Mammary epithelial cell (primary cell): ENCODE results near the gene KIF1B.

Source experiments
- EZH2 ChIP-seq: IDR thresholded peaks from 2 replicates; pipeline ENCODE4 v1.6.1; 2012; ENCODE audit warnings: low read length, inconsistent platforms, borderline replicate concordance
- TF ChIP-seq, protein P1 (sequence below), 2 donors: IDR thresholded peaks in 1 of 2; conservative IDR thresholded peaks in 1 of 2; 2 replicates each; pipeline ENCODE4 v1.5.1; 2011 to 2012; ENCODE audit warnings: inconsistent platforms in 2 of 2, low read length in 2 of 2, mild to moderate bottlenecking in 2 of 2, control low read depth in 1 of 2, low read depth in 1 of 2; ENCODE audit not compliant: insufficient read depth in 1 of 2; ENCODE audit errors: extremely low read depth in 1 of 2

DNA sequence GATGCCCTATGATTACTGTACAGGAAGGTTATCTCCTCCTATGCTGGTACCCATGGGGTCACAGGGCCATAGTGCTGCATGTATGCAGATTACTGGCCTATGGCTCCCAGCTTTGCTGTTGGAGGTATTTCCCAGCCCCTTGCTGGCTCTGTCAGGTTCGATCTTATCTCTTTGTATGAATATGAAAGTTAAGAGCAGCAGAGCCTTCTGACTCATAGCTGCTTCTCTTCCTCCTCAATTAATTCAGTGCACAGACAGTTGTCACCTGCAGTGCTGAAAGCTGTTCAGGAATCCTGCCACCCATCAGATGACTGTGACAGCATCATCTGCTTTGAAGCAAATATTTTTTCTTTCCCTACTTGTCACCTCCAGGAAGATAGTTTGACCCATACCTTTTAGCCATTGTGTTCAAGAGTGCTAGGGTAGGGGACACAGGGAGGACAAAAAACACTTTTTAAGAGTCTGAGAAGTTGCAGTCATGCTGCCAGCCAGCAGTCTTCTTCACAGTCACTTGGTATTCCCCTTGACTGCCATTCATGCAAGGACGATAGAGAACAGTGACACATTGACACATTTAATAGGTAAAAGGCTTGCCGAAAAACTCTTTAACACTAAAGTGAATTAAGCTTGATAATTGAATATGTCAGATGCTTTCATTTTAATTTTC is 73.1 kb downstream of the KIF1B start:
- TF ChIP-seq, protein P1, sequence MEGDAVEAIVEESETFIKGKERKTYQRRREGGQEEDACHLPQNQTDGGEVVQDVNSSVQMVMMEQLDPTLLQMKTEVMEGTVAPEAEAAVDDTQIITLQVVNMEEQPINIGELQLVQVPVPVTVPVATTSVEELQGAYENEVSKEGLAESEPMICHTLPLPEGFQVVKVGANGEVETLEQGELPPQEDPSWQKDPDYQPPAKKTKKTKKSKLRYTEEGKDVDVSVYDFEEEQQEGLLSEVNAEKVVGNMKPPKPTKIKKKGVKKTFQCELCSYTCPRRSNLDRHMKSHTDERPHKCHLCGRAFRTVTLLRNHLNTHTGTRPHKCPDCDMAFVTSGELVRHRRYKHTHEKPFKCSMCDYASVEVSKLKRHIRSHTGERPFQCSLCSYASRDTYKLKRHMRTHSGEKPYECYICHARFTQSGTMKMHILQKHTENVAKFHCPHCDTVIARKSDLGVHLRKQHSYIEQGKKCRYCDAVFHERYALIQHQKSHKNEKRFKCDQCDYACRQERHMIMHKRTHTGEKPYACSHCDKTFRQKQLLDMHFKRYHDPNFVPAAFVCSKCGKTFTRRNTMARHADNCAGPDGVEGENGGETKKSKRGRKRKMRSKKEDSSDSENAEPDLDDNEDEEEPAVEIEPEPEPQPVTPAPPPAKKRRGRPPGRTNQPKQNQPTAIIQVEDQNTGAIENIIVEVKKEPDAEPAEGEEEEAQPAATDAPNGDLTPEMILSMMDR (conservative IDR thresholded peaks at IDR 0.05 in 1 of 2, IDR thresholded peaks at IDR 0.05 in 1 of 2; ENCODE audit: extremely low read depth in 1 of 2, insufficient read depth in 1 of 2, low read depth in 1 of 2, low read length in 2 of 2) = no peak
- no peak for TF ChIP-seq EZH2
